HG02571 (cell line): ENCODE measurements around the gene FEZ2.
"Not testable (repeated sequence)": the region's sequence is repeated elsewhere in the genome, so short reads cannot be mapped to it uniquely, and the experiment has no call there.

Experiments used
- ATAC-seq: cut with Tn5 transposase; IDR thresholded peaks from one replicate; pipeline ENCODE4 v1.9.1; 2021; ENCODE audit warnings: mild to moderate bottlenecking, moderate library complexity; ENCODE audit not compliant: unreplicated experiment

Gene FEZ2

GRCh38 chr2:36597532-36598377, at the start of gene FEZ2:
Gene FEZ2, minus strand, starts transcription at chr2:36598168. Its CDS starts 26 bp downstream, at chr2:36598142.
- peak; percentile 99 for ATAC-seq

- no peak for ATAC-seq
These were observed 37.1 kb upstream of the FEZ2 start for GRCh38 chr2:36634981-36635597.

GRCh38 chr2:36633470-36634092, 35.6 kb upstream of the FEZ2 start:
- ATAC-seq: no peak

GRCh38 chr2:36626756-36627155, 28.8 kb upstream of the FEZ2 start:
- ATAC-seq: no peak

GRCh38 chr2:36626071-36626470, 28.1 kb upstream of the FEZ2 start:
- ATAC-seq: no peak

- ATAC-seq: no peak
These were observed 27.3 kb upstream of the FEZ2 start for GRCh38 chr2:36625304-36625703.

GRCh38 chr2:36620321-36620720, 22.4 kb upstream of the FEZ2 start:
- ATAC-seq: no peak

- peak; percentile 96 for ATAC-seq
These were observed 20.4 kb upstream of the FEZ2 start for GRCh38 chr2:36618381-36618780.

GRCh38 chr2:36616947-36617346, 19.0 kb upstream of the FEZ2 start:
- ATAC-seq: no peak

- no peak for ATAC-seq
These were observed 17.3 kb upstream of the FEZ2 start for GRCh38 chr2:36615222-36615621.

GRCh38 chr2:36613801-36614200, 15.8 kb upstream of the FEZ2 start:
- no peak for ATAC-seq

GRCh38 chr2:36611316-36611990, 13.5 kb upstream of the FEZ2 start:
- no peak for ATAC-seq

- ATAC-seq: no peak
These were observed 11.5 kb upstream of the FEZ2 start for GRCh38 chr2:36609507-36609906.

GRCh38 chr2:36607947-36608346, 10.0 kb upstream of the FEZ2 start:
- ATAC-seq: no peak

- ATAC-seq: no peak
These were observed 9.0 kb upstream of the FEZ2 start for GRCh38 chr2:36606925-36607324.

GRCh38 chr2:36605273-36605672, 7.3 kb upstream of the FEZ2 start:
- no peak for ATAC-seq

- ATAC-seq: not testable (repeated sequence)
These were observed 5.7 kb upstream of the FEZ2 start for GRCh38 chr2:36603629-36604028.

GRCh38 chr2:36597003-36597531, 901 bp downstream of the FEZ2 start:
- no peak for ATAC-seq

- ATAC-seq: no peak
These were observed 1.6 kb downstream of the FEZ2 start for GRCh38 chr2:36596397-36596796.

GRCh38 chr2:36594849-36595248, 3.1 kb downstream of the FEZ2 start:
- ATAC-seq: no peak

GRCh38 chr2:36589230-36589630, 8.7 kb downstream of the FEZ2 start:
- ATAC-seq: no peak
